Neural progenitor cell (in vitro differentiated cells): ENCODE measurements around the gene MPV17L. TPM values are rescaled to one million over a fixed set of nuclear protein-coding genes. Genes with fewer than 3 reads are reported as not detected.
"Not testable (repeated sequence)": the region's sequence is repeated elsewhere in the genome, so short reads cannot be mapped to it uniquely, and the experiment has no call there.

ENCODE experiments used
- DNase-seq: peaks from one replicate; pipeline ENCODE4 v3.0.0-alpha.2; 2016; ENCODE audit warnings: low spot score
- H2AFZ ChIP-seq: fragments of 200-600 bp; sonication (generic); replicated peaks from 2 replicates; pipeline ENCODE4 v1.6.1; 2016; ENCODE audit warnings: antibody characterized with exemption
- H3F3A ChIP-seq: fragments of 200-600 bp; sonication (generic); 2 replicates; pipeline ENCODE4 v1.6.1; 2016; ENCODE audit warnings: antibody characterized with exemption, low read depth
- H3K27ac ChIP-seq: fragments of 200-600 bp; sonication (generic); 2 replicates; pipeline ENCODE4 v1.5.1; 2016; ENCODE audit warnings: mild to moderate bottlenecking
- H3K27me3 ChIP-seq: fragments of 200-600 bp; sonication (generic); 2 replicates; pipeline ENCODE4 v1.6.1; 2016; ENCODE audit warnings: mild to moderate bottlenecking, moderate library complexity
- H3K36me3 ChIP-seq: fragments of 200-600 bp; sonication (generic); 2 replicates; pipeline ENCODE4 v1.5.1; 2016
- H3K4me1 ChIP-seq: fragments of 200-600 bp; sonication (generic); 2 replicates; pipeline ENCODE4 v1.6.1; 2016; ENCODE audit warnings: mixed run types
- H3K4me2 ChIP-seq: fragments of 200-600 bp; sonication (generic); 2 replicates; pipeline ENCODE4 v1.6.1; 2016
- H3K4me3 ChIP-seq: fragments of 200-600 bp; sonication (generic); 2 replicates; pipeline ENCODE4 v1.5.1; 2016
- H3K79me2 ChIP-seq: fragments of 200-600 bp; sonication (generic); 2 replicates; pipeline ENCODE4 v1.6.1; 2016; ENCODE audit warnings: low read depth
- H3K9ac ChIP-seq: fragments of 200-600 bp; sonication (generic); 2 replicates; pipeline ENCODE4 v1.6.1; 2016
- H3K9me3 ChIP-seq: fragments of 200-600 bp; sonication (generic); 2 replicates; pipeline ENCODE4 v1.5.1; 2016; ENCODE audit warnings: low read depth
- H4K20me1 ChIP-seq: fragments of 200-600 bp; sonication (generic); 2 replicates; pipeline ENCODE4 v1.6.1; 2016; ENCODE audit warnings: low read depth
- H3K27ac Mint-ChIP-seq: 3 replicates; pipeline ENCODE4 v1.8.0; 2021; ENCODE audit warnings: mixed read lengths
- H3K27me3 Mint-ChIP-seq: 2 replicates; pipeline ENCODE4 v1.8.0; 2022; ENCODE audit warnings: low read depth, mild to moderate bottlenecking, inconsistent platforms, moderate library complexity, mixed read lengths; ENCODE audit not compliant: insufficient read depth
- H3K36me3 Mint-ChIP-seq: 3 replicates; pipeline ENCODE4 v1.8.0; 2021; ENCODE audit warnings: mixed read lengths
- H3K4me1 Mint-ChIP-seq: 3 replicates; pipeline ENCODE4 v1.8.0; 2021; ENCODE audit warnings: mixed read lengths
- H3K4me3 Mint-ChIP-seq: 3 replicates; pipeline ENCODE4 v1.8.0; 2021; ENCODE audit warnings: mild to moderate bottlenecking, moderate library complexity, mixed read lengths
- H3K9me3 Mint-ChIP-seq: 3 replicates; pipeline ENCODE4 v1.8.0; 2020; ENCODE audit warnings: mixed read lengths
- CTCF ChIP-seq: fragments of 200-600 bp; sonication (generic); IDR thresholded peaks from 2 replicates; pipeline ENCODE4 v1.5.1; 2017; ENCODE audit warnings: antibody characterized with exemption, mild to moderate bottlenecking
- EZH2 ChIP-seq: fragments of 200-600 bp; sonication (generic); IDR thresholded peaks from 2 replicates; pipeline ENCODE4 v1.6.1; 2017; ENCODE audit warnings: antibody characterized with exemption, mild to moderate bottlenecking, moderate library complexity
- EZH2phosphoT487 ChIP-seq: fragments of 200-600 bp; sonication (generic); IDR thresholded peaks from 2 replicates; pipeline ENCODE4 v1.6.1; 2017; ENCODE audit warnings: antibody characterized with exemption
- total RNA-seq: library from RNA; depleted of rRNA; stranded (reverse); fragments of >200 nt; gene quantifications from 2 replicates; pipeline ENCODE4 v1.2.3, GENCODE V29; 2015; ENCODE audit warnings: low replicate concordance

MPV17L gene
- total RNA-seq, 1 donor from 2014 or later: 0.30 TPM

- Mint-ChIP-seq H3K4me1 (no peaks in the 10 kb centered on the region), H3K36me3 (peaks cover 5% of the 10 kb centered on the region), H3K27me3 (no peaks in the 10 kb centered on the region), H3K4me3 (no peak overlapping the region), H3K27ac (no peak overlapping the region), H3K9me3 (no peaks in the 10 kb centered on the region)
- Histone ChIP-seq H3K27me3 (no peaks in the 10 kb centered on the region), H3K4me3 (no peak overlapping the region), H3K4me1 (no peaks in the 10 kb centered on the region), H3K4me2 (no peak overlapping the region), H4K20me1 (peaks cover 11% of the 10 kb centered on the region), H2AFZ (no peak overlapping the region), H3K79me2 (no peaks in the 10 kb centered on the region), H3F3A (no peaks in the 10 kb centered on the region), H3K9me3 (no peaks in the 10 kb centered on the region), H3K9ac (no peak overlapping the region), H3K27ac (no peak overlapping the region), H3K36me3 (no peaks in the 10 kb centered on the region)
- TF ChIP-seq CTCF (no peak), EZH2 (no peak), EZH2phosphoT487 (no peak)
- DNase-seq: no peak
Observed at GRCh38 chr16:15451098-15451731, 55.7 kb downstream of the MPV17L start.

- H3K27me3 Mint-ChIP-seq: no peaks in the 10 kb centered on the region
- no peaks in the 10 kb centered on the region for H3K9me3 ChIP-seq
- DNase-seq: no peak
- H3K4me3 ChIP-seq: no peak overlapping the region
- H3K4me1 ChIP-seq: no peaks in the 10 kb centered on the region
- no peak for TF ChIP-seq EZH2phosphoT487
- TF ChIP-seq EZH2: no peak
- no peak for TF ChIP-seq CTCF
- H3K4me2 ChIP-seq: no peak overlapping the region
- H4K20me1 ChIP-seq: peaks cover 14% of the 10 kb centered on the region
- H3K4me3 Mint-ChIP-seq: no peak overlapping the region
- H3K4me1 Mint-ChIP-seq: no peaks in the 10 kb centered on the region
- H3K27me3 ChIP-seq: no peaks in the 10 kb centered on the region
- H3K27ac ChIP-seq: no peak overlapping the region
- H3K36me3 Mint-ChIP-seq: peaks cover 5% of the 10 kb centered on the region
- H3K27ac Mint-ChIP-seq: no peak overlapping the region
- H3K36me3 ChIP-seq: no peaks in the 10 kb centered on the region
- H3F3A ChIP-seq: no peaks in the 10 kb centered on the region
- H3K9me3 Mint-ChIP-seq: no peaks in the 10 kb centered on the region
- H3K9ac ChIP-seq: no peak overlapping the region
- H3K79me2 ChIP-seq: no peaks in the 10 kb centered on the region
- no peak overlapping the region for H2AFZ ChIP-seq
Observed at GRCh38 chr16:15452246-15452855, 56.8 kb downstream of the MPV17L start.

- H3K36me3 Mint-ChIP-seq, H3K9me3 Mint-ChIP-seq, H3K9me3 ChIP-seq, H3K79me2 ChIP-seq, H2AFZ ChIP-seq, DNase-seq, H3K4me1 ChIP-seq, H3K4me3 ChIP-seq, H3K27ac Mint-ChIP-seq, H3F3A ChIP-seq, H3K27me3 ChIP-seq, H3K4me2 ChIP-seq, H3K36me3 ChIP-seq, H3K27ac ChIP-seq, H3K27me3 Mint-ChIP-seq, H3K4me3 Mint-ChIP-seq, H3K9ac ChIP-seq, H3K4me1 Mint-ChIP-seq: not testable (repeated sequence)
- peaks cover 14% of the 10 kb centered on the region for H4K20me1 ChIP-seq
Observed at GRCh38 chr16:15453296-15453695, 57.7 kb downstream of the MPV17L start.

- H3K4me3 Mint-ChIP-seq, DNase-seq, H3K36me3 Mint-ChIP-seq, H3F3A ChIP-seq, H3K27me3 Mint-ChIP-seq, H3K9ac ChIP-seq, H3K4me3 ChIP-seq, H3K4me1 Mint-ChIP-seq, H3K9me3 Mint-ChIP-seq, H3K27ac ChIP-seq, H3K27ac Mint-ChIP-seq, H3K36me3 ChIP-seq, H3K9me3 ChIP-seq, H3K27me3 ChIP-seq, H3K4me1 ChIP-seq, H3K4me2 ChIP-seq, H3K79me2 ChIP-seq, H2AFZ ChIP-seq: not testable (repeated sequence)
- peaks cover 14% of the 10 kb centered on the region for H4K20me1 ChIP-seq
Observed at GRCh38 chr16:15454933-15455332, 59.4 kb downstream of the MPV17L start.
